Natural killer cell (primary cell): Measurements from ENCODE around the gene SLC38A3. TPM values are rescaled to one million over a fixed set of nuclear protein-coding genes. Genes with fewer than 3 reads are reported as not detected.

Source experiments
- ATAC-seq, 3 donors: fragments of 150-1000 bp in 2 of 3; fragments of 200-7000 bp in 1 of 3; cut with Tn5 transposase; 1 replicate in 1 of 3; 2 replicates in 2 of 3; pipeline ENCODE4 v1.10.0; 2021; ENCODE audit warnings: mild to moderate bottlenecking in 2 of 3, moderate library complexity in 2 of 3
- DNase-seq, 2 donors: peaks; one replicate each; pipeline versions ENCODE4 v3.0.0 to v3.0.0-alpha.2; 2013 to 2021; ENCODE audit warnings: mixed read lengths in 1 of 2
- H3K27ac ChIP-seq: one replicate; pipeline ENCODE4 v1.5.1; 2013; ENCODE audit warnings: mild to moderate bottlenecking, low read length
- H3K27me3 ChIP-seq: one replicate; pipeline ENCODE4 v1.6.1; 2013; ENCODE audit warnings: low read length; ENCODE audit not compliant: control insufficient read depth, insufficient read depth
- H3K36me3 ChIP-seq: one replicate; pipeline ENCODE4 v1.6.1; 2013; ENCODE audit warnings: low read length; ENCODE audit not compliant: control insufficient read depth, insufficient read depth
- H3K4me1 ChIP-seq: one replicate; pipeline ENCODE4 v1.6.1; 2013; ENCODE audit warnings: low read length; ENCODE audit not compliant: control insufficient read depth, insufficient read depth
- H3K4me3 ChIP-seq: one replicate; pipeline ENCODE4 v1.5.1; 2013; ENCODE audit warnings: low read length
- H3K9me3 ChIP-seq: one replicate; pipeline ENCODE4 v1.6.1; 2013; ENCODE audit warnings: low read length; ENCODE audit not compliant: control insufficient read depth, insufficient read depth
- H3K27ac Mint-ChIP-seq, 2 donors: one replicate each; pipeline ENCODE4 v1.8.0; 2022; ENCODE audit warnings: mild to moderate bottlenecking in 2 of 2, mixed read lengths in 2 of 2, moderate library complexity in 1 of 2
- H3K27me3 Mint-ChIP-seq, 2 donors: one replicate each; pipeline ENCODE4 v1.8.0; 2022; ENCODE audit warnings: low read depth in 2 of 2, mixed read lengths in 2 of 2
- H3K36me3 Mint-ChIP-seq: one replicate; pipeline ENCODE4 v1.8.0; 2022; ENCODE audit warnings: mixed read lengths
- H3K4me1 Mint-ChIP-seq, 2 donors: one replicate each; pipeline ENCODE4 v1.8.0; 2022; ENCODE audit warnings: mixed read lengths in 2 of 2
- H3K4me3 Mint-ChIP-seq: one replicate; pipeline ENCODE4 v1.8.0; 2022; ENCODE audit warnings: mild to moderate bottlenecking, moderate library complexity, mixed read lengths
- H3K9me3 Mint-ChIP-seq, 2 donors: one replicate each; pipeline ENCODE4 v1.8.0; 2022; ENCODE audit warnings: mixed read lengths in 2 of 2
- CTCF ChIP-seq: fragments of 200-600 bp; IDR thresholded peaks from one replicate; pipeline ENCODE4 v1.8.0; 2022; ENCODE audit warnings: antibody characterized with exemption
- WGBS: methylation state at CpG from one replicate; pipeline ENCODE4 v1.1.7; 2013; ENCODE audit warnings: missing lambda C conversion rate; ENCODE audit not compliant: insufficient coverage; 5-methylcytosine and 5-hydroxymethylcytosine counted together
- intact Hi-C: fragments of 100-400 bp; cut with micrococcal nuclease; formaldehyde crosslinking; loops from one replicate; pipeline ENCODE4 v1.14.2; 2022
- total RNA-seq, 4 donors: library from RNA; stranded (reverse); fragments of 120-200 nt in 1 of 4; gene quantifications; one replicate each; pipeline versions ENCODE4 v1.2.3 to v1.2.4, GENCODE V29; 2013 to 2022

SLC38A3 gene
- total RNA-seq, 3 donors from 2014 or later (not counting 1 experiment from before 2014, with no cell fraction given) = 0.82 TPM; not detected in 2

DNA sequence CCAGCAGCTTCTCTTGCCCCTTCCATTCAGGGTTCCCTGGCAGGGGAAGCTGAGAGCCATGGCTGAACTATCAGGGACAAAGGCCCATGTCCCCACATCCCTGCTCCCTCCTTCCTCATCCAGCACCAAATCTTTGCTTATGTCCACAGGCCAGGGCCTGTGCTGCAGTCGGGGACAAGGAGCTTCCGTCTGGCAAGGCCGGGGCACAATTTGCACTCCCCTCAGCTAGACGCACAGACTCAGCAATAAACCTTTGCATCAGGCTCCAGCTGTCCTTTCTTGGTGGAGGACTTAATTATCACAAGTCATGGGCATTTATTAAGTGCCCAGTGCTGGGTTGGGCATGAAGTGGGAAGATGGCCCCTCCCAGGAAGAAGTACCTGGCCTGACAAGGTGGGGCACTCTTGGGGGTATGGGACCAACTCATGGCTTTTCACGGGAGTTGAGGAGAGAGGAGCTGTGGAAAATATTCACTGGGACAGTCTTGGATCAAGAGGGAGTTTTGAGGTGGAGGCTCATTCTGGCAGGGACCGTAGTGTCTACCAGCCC lies 8.7 kb upstream of the SLC38A3 start:
- intact Hi-C loops = no loop called here
- peaks cover 7 to 20% of the 10 kb centered on the region in 2 donors for H3K27me3 Mint-ChIP-seq
- Histone ChIP-seq H3K36me3 (no peaks in the 10 kb centered on the region), H3K4me1 (peaks cover 21% of the 10 kb centered on the region), H3K9me3 (no peaks in the 10 kb centered on the region), H3K27ac (no peak overlapping the region), H3K4me3 (no peak overlapping the region), H3K27me3 (peaks cover 12% of the 10 kb centered on the region)
- DNase-seq (no peak), ATAC-seq (no peak)
- H3K27ac Mint-ChIP-seq = no peak overlapping the region
- 86% methylated on average over 6 of the region's 6 CpGs for WGBS
- H3K4me3 Mint-ChIP-seq = no peak overlapping the region
- H3K9me3 Mint-ChIP-seq = no peaks in the 10 kb centered on the region
- TF ChIP-seq CTCF = no peak
- no peaks in the 10 kb centered on the region for H3K36me3 Mint-ChIP-seq
- peaks cover 0 to 6% of the 10 kb centered on the region in 2 donors for H3K4me1 Mint-ChIP-seq

DNA sequence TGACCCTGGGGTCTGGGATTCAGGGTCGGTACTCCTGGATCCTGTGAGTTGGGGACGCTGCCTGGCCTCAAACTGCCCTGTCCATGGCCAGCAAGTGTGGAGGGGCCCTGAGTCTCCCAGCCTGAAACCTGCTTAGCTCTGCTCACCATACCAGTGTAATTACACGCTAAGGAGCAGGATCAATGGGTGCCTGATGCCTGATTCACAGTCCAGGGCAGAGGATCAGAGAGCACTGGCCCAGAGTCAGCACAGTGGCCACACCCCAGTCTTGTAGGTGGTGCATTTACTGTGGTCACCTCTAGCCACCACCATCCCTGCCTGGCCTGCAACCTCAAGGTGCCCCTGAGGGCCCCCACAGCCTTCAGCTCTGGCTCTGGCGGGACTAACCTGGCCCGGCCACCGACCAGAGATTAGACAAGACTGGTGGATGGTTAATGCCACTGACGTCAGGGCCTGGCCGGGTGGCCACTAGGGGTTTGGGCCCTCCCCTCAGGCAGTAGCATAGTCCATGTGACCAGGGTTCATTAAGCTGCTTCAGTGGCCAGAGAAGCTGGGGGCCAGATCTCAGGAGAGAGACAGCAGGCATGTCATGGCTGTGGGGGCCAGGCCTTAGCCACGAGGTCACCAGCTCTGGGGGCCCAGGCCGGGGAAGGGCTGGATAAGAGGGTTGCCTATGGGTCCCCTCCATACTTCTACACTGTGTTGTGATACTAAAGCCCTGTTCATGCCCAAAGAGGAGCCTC lies 3.3 kb upstream of the SLC38A3 start:
- Histone ChIP-seq H3K4me1 (peaks cover 9% of the 10 kb centered on the region), H3K9me3 (no peaks in the 10 kb centered on the region), H3K36me3 (no peaks in the 10 kb centered on the region), H3K27me3 (peaks cover 40% of the 10 kb centered on the region), H3K4me3 (no peak overlapping the region), H3K27ac (no peak overlapping the region)
- H3K27me3 Mint-ChIP-seq = peaks cover 12 to 30% of the 10 kb centered on the region in 2 donors
- no peak overlapping the region for H3K4me3 Mint-ChIP-seq
- no peak overlapping the region for H3K27ac Mint-ChIP-seq
- no peaks in the 10 kb centered on the region for H3K36me3 Mint-ChIP-seq
- DNase-seq (no peak), ATAC-seq (no peak)
- intact Hi-C loops = no loop called here
- H3K4me1 Mint-ChIP-seq = no peaks in the 10 kb centered on the region
- H3K9me3 Mint-ChIP-seq = no peaks in the 10 kb centered on the region
- 75% methylated on average over 10 of the region's 10 CpGs for WGBS
- TF ChIP-seq CTCF = no peak

- Histone ChIP-seq H3K27ac (no peak overlapping the region), H3K27me3 (peaks cover 42% of the 10 kb centered on the region), H3K9me3 (no peaks in the 10 kb centered on the region), H3K4me1 (peaks cover 9% of the 10 kb centered on the region), H3K4me3 (no peak overlapping the region), H3K36me3 (no peaks in the 10 kb centered on the region)
- Mint-ChIP-seq H3K27ac (no peak overlapping the region), H3K9me3 (no peaks in the 10 kb centered on the region), H3K27me3 (peaks cover 11 to 36% of the 10 kb centered on the region in 2 donors), H3K4me1 (no peaks in the 10 kb centered on the region), H3K36me3 (no peaks in the 10 kb centered on the region), H3K4me3 (no peak overlapping the region)
- DNase-seq (no peak), ATAC-seq (no peak)
- 85% methylated on average over 16 of the region's 16 CpGs for WGBS
- intact Hi-C loops = no loop called here
- no peak for TF ChIP-seq CTCF
Observed at GRCh38 chr3:50202353-50203112, 2.5 kb upstream of the SLC38A3 start.
